GM20431 (cell line): ENCODE measurements around the gene CCL20.

ENCODE experiments used
- in situ Hi-C: fragments of 300-500 bp; cut with MseI, MboI; formaldehyde crosslinking; loops from one replicate; pipeline ENCODE4 v1.15.0; 2020; ENCODE audit warnings: low sequenced_read_pairs; ENCODE audit not compliant: unreplicated experiment

CCL20 gene

GRCh38 chr2:227865291-227865690 lies 51.6 kb downstream of the CCL20 start:
- in situ Hi-C loops, result loop anchor here (25.0 kb wide), 1 partner anchor 203 kb away; the partner anchor contains the start of gene SCYGR5
